ENCODE data around the gene OR2J2.
"Not testable (repeated sequence)": the region's sequence is repeated elsewhere in the genome, so short reads cannot be mapped to it uniquely, and the experiment has no call there.

OR2J2 gene

DNA sequence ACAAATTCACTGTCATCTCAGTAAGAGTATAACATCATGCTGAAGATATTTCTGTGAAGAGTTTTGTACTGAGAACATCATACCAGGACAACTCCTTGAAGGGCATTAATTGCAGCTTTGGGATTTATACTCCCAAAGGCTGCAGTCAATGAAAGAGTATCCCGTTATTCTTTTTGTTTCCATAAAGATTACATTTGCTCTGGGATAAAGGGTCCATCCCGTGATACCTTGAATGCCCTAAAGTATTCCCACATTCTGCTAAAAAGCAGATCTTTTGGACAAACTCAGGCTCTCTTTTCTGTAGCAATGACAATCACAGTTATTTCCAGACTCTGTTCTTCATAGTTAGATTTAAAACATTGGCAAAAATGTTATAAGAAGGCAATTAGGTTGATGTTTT lies at the start of gene OR2J2:
OR2J2 (plus strand) TSS at position 301 of the 400 bp plus-strand sequence. CDS start 2,729 bp downstream, outside the sequence.
- DNase-seq = not testable (repeated sequence)

DNA sequence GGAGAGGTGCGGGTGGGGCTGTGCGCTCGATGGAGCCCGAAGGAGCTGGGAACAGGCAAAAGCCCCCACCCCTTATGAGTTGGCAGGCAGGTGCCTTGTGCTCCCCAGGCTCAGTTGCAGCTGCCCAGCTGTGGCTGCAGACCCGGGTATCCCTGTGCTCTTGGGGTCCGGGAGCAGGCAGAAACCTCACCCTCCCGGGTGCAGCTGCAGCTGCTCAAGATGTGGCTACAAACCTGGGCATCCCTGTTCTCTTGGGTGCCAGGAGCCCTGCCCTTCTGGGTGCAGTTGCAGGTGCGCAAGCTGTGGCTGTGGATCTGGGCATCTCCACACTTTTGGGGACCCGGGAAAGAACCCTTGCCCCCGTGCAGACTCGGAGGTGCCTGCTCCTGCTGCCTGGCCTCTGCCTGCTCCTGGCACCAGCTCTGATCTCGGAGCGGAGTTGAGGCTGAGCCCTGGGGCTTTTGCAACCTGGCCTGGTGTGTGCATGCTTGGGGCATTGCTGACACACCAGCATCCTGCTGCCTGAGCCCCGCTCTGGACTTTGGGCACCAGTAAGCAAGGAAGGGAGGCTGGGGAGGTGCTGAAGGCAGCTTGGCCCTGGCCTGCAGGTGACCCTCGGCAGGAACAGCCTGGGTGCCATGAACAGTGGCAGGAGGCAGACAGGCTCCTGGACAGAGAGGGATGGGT lies 41.2 kb upstream of the OR2J2 start:
- no peak for DNase-seq

DNA sequence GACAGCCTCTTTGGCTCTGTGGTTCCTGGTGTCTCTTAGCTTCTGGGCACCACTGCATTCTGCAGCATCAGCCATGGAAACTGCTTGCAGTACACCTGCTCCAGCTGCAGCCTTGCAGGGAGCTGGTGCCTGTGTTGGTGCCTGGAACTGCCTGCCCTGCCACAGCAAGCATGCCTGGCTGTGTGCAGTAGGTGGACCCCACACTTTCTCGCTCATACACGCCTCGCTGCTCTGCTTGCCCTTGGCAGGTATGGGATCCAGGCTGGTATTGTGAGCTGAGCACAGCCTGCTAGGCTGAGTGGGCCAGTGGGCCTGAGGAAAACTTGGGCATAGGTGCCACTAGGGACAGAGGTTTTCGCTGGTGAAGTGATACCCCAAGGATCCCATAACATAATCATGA lies 40.1 kb upstream of the OR2J2 start:
- DNase-seq = no peak

DNA sequence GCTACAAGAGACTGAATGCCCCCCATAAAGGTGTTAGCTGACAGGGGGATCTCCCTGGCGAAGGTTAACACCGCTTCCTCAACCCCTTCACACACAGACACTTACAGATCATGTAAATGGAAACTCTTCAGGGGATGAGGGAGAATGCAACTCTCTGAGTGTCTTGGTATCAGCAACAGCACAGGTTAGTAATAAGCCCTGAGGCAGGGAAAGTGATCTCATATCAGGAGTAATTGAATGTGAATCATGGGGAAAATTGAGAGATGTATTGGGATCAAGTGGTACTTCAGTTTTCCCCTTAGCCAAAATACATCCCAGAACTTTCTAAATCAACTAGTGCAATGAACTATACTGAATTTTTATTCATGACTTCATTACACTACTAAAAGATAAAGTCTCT lies 39.0 kb upstream of the OR2J2 start:
- DNase-seq = no peak

DNA sequence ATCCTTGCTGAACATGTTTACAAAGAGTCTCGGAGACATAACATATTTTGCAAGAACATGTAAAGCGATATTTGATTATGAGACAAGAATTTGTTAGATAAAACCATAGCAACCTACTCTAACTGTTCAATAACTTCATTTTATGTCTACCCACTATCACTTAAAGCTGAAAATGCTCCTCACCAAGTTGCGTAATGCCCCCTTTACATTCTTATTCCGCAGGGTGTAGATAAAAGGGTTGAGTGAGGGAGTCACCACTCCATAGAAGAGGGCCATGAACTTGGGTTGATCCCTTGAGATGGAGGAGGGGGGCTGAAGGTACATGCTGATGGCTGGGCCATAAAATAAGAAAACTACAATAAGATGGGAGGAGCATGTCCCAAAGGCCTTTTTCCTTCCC lies 33.0 kb upstream of the OR2J2 start:
- no peak for DNase-seq

DNA sequence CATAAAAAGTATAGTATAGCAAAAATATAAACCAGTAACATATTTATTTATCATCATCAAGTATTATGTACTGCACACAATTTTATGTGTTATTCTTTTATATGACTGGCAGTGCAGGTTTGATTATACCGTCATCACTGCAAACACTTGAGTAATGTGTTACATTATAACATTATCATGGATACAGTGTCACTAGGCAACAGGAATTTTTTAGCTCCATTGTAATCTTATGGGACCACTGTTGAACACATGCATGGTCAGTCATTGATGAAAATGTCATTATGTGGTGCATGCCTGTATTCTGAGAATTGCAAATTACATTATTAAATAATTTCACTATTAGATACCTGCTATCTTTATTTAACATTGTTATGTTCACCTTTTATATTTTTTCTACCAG lies 29.1 kb upstream of the OR2J2 start:
- DNase-seq = no peak

DNA sequence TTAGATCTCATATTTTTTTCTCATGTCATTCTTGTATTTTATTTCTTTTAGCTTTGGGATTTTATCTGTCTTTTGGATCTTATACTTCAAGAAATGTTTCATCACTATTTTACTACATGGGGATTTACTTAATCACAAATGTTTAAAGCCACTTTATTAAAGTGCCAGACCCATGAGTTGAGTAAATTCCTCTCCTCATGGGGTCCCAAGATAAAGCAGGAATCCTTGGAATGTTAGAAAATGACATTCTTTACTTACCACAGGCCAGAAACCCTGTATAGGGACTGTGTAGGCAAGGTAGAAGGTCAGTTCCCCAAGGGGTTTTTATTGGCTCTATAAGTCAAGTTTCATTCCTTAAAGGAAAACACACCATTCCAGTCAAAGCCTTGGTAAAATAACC lies 28.4 kb upstream of the OR2J2 start:
- DNase-seq = no peak

DNA sequence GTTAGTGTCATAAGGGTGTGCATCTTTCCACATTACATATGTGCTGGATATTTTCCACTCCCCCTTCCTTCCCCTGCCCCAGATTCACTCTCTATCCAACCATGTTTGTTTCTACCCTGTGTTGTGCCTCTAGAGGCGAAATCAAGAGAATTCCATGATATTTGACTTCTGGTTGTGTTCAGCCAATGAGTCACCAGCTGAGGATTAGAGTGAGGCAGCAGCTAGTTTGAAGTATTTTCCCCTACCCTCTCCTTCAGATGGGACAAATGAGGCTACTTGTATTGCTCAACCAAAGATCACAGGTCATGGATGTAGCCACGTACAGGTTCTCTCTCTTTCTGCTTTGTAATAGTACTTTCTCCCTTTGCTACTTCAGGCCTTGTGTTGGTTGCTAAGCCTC lies 24.5 kb upstream of the OR2J2 start:
- no peak for DNase-seq

DNA sequence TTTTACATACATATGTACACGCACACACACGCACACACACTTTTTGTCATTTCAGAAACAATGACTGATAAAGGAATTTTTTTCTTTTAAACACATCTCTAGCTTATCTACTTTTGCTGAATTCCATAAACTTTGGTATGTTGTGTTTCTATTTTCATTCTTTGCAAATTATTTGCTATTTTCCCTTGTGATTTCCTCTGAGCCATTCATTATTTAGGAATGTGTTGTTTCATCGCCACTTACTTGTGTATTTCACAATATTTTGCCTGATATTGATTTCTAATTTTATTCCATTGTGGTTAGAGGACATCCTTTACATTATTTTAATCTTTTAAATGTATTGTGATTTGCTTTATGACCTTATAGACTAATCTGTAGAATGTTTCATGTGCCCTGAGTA lies 23.6 kb upstream of the OR2J2 start:
- no peak for DNase-seq

DNA sequence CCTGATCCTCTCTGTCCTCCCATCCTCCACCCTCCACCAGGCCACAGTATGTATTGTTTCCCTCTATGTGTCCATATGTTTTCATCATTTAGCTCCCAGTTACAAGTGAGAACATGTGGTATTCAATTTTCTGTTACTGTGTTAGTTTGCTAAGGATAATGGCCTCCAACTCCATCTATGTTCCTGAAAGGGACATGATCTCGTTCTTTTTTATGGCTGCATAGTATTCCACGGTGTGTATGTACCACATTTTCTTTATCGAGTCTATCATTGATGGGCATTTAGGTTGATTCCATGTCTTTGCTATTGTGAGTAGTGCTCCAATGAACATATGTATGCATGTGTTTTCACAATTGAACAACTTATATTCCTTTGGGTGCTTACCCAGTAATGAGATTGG lies 21.3 kb upstream of the OR2J2 start:
- not testable (repeated sequence) for DNase-seq

DNA sequence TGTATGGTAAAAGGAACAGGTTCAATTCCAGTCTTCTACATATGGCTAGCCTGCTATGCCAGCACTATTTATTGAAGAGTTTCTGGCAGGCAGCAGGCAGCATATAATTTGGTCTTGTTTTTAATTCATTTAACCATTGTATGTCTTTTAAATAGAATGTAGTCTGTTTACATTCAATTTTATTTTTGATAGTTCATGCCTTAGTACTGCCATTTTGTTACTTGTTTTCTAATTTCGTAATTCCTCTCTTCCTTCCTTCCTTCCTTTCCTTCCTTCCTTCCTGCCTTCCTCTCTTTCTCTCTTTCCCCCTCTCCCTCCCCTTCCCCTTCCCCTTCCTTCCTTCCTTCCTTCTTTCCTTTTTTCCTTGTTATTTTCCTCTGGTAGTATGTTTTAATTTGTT lies 17.6 kb upstream of the OR2J2 start:
- DNase-seq = no peak

DNA sequence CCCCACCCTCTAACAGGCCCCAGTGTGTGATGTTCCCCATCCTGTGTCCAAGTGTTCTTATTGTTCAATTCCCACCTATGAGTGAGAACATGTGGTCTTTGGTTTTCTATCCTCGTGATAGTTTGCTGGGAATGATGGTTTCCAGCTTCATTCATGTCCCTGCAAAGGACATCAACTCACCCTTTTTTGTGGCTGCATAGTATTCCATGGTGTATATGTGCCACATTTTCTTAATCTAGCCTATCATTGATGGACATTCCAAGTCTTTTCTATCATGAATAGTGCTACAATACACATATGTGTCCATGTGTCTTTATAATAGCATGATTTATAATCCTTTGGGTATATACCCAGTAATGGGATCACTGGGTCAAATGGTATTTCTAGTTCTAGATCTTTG lies 15.5 kb upstream of the OR2J2 start:
- not testable (repeated sequence) for DNase-seq

DNA sequence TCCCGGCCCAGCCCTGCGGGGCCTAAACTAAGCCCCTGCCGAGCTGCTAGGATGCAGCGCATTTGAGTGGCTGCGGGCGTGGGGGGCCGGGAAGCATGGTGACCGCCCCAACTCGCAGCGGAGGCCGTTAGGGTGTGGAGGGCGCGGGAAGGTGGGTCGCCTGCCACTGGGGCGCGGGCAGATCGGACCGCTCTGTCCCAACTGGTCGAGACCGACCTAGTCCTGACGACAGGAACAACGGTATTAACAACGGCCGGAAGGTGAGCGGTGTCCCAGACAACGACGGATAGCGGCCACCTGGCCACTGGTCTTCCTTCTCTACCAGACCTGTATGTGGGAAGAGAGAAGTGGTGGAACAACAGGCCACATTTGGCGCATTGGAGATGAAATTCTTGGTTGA lies 10.8 kb upstream of the OR2J2 start:
- DNase-seq = not testable (repeated sequence)

DNA sequence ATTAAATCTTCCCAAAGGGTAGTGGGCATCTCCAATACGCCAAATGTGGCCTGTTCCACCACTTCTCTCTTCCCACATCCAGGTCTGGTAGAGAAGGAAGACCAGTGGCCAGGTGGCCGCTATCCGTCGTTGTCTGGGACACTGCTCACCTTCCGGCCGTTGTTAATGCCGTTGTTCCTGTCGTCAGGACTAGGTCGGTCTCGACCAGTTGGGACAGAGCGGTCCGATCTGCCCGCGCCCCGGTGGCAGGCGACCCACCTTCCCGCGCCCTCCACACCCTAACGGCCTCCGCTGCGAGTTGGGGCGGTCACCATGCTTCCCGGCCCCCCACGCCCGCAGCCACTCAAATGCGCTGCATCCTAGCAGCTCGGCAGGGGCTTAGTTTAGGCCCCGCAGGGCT lies 5.1 kb upstream of the OR2J2 start:
- not testable (repeated sequence) for DNase-seq

DNA sequence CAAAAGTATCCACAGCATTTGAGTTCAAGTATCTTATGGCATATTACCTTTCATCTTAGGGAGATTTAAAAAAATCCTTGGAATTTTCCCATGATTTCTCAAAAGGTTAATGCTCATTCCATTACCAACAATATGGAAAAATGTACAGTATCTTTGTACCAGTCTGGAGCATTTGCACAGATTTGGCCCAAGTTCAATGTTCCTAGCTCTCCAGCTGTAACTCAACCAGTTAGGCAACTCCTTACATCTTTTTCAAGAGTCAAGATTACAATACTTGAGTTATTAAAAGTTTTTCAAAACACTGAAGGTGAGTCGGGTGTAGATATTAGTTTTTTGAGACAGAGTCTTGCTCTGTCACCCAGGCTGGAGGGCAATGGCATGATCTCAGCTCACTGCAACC lies 1.0 kb downstream of the OR2J2 start:
- DNase-seq = no peak

DNA sequence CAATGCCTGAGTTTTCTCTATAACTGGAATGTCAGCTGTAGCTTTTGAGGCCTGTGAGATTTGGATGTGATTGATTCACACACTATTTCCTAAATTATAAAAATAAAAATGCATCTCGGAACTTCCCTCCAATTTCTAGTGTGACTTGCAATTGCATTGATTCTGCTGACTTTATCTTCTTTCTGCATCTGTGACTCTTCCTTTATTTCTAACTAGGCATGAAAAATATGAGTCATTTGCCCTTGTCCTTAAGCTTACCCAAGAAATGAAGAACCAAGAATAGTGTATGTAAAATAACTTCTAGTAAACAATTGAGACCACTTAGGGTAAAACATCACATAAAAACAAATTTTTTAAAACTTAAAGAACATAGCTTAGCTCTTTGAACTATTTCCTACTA lies 12.9 kb downstream of the OR2J2 start:
- no peak for DNase-seq

DNA sequence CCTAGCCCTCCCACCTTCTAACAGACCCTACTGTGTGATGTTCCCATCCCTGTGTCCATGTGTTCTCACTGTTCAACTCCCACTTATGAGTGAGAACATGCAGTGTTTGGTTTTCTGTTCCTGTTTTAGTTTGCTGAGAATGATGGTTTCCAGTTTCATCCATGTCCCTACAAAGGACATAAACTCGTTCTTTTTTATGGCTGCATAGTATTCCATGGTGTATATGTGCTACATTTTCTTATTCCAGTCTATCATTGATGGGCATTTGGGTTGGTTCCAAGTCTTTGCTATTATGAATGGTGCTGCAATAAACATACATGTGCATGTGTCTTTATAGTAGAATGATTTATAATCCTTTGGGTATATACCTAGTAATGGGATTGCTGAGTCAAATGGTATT lies 18.0 kb downstream of the OR2J2 start:
- DNase-seq = not testable (repeated sequence)

DNA sequence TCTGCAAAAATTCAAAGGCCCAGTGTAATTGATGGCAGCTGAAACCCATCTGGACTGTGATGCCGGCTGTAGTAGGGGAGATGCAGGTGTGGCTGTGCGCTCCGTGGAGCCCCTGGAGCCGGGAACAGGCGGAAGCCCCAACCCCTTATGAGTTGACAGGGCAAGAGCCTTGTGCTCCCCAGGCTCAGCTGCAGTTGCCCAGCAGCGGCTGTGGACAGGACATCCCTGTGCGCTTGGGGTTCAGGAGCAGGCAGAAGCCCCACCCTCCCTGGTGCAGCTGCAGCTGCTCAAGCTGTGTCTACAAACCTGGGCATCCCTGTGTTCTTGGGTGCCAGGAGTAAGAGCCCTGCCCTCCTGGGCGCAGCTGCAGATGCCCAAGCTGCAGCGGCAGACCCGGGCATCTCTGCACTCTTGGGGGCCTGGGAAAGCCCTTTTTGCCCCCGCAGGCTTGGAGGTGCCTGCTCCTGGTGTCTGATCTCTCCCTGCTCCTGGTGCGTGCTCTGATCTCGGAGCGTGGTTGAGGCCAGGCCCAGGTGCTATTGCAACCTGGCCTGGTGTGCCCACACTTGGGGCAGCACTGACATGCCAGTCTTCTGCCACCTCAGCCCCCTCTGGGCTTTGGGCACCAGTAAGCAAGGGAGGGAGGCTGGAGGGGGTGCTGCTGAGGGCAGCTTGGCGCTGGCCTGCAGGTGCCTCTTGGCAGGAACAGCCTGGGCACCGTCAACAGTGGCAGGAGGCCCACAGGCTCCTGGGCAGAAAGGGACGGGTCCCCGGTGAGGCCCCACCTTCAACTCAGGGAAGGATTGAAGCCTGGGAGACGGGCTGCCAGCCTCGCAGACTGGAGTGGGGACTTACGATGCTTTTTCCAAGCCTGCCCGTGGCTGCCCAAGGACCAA lies 30.3 kb downstream of the OR2J2 start:
- no peak for DNase-seq

DNA sequence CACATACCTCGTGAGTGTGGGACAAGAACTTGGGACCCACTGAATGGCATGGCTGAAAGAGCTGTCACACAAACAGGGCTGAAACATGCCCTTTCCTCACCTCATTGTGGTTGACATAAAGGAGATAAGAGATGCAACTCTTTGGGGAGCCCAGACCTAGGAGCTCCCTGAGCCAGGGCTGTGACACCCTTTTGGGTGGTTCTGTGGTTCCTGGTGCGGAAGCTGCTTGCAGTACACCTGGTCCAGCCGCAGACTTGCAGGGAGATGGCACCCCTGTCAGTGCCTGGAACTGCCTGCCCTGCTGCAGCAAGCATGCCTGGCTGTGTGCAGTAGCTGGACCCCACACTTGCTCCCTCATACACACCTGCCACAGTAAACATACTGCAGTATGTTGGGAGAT lies 31.3 kb downstream of the OR2J2 start:
- no peak for DNase-seq

DNA sequence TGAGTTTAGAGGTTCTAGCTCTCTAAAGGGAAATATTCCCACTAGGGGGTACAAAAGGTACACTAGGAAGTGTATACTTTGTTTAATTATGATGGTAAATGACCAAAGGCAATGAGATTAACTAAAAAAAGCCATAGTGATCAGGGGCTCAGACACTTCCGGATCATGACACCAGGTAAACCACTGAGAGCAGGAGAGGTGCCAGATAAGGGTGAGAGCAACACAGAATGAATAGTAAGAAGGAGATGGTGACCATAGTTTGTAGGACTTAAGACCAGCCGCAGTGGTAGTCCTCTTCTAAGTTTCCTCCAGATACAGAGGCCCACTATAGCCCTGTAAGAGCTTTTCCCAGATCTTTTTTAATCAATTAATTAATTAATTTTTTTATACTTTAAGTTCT lies 40.8 kb downstream of the OR2J2 start:
- DNase-seq = no peak

DNA sequence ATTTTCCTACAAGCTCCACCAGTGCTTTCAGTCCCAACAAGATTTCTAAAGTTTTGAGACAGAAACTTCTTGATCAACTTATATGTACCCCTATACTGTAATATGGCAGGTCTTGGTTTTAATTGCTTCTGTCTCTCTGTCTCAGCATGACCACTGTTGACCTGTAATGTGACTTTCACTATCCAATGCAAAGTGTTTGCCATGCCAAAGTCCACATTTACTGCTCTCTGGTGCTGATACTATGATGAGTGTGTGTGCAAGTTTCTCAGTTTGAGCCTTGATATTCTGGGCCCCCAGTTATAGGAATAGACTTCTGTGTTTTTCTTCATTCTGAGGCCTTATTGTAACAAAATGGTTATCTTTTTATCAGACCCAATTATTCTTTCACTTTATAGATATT lies 45.8 kb downstream of the OR2J2 start:
- DNase-seq = no peak

DNA sequence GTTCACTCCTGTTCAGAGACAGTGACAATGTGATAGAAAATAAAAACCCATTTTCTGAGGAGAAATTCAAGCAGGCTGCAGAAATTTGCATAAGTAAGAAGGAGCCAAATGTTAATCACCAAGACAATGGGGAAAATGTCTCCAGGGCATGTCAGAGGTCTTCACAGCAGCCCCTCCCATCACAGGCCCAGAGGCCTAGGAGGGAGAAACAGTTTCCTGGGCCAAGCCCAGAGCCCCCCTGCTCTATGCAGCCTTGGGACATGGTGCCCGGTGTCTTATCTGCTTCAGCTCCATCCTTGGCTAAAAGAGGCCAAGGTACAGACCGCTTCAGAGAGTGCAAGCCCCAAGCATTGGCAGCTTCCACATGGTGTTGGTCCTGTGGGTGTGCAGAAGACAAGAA lies 46.5 kb downstream of the OR2J2 start:
- DNase-seq = not testable (repeated sequence)

DNA sequence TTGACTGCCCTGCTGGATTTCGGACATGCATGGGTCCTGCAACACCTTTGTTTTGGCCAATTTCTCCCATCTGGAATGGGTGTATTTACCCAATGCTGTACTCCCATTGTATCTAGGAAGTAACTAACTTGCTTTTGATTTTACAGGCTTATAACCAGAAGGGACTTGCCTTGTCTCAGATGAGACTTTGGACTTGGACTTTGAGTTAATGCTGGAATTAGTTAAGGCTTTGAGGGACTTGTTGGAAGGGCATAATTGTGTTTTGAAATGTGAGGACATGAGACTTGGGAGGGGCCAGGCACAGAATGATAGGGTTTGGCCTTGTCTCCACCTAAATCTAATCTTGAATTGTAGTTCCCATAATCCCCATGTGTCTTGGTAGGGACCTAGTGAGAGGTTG lies 47.3 kb downstream of the OR2J2 start:
- not testable (repeated sequence) for DNase-seq

Data from stimulated activated naive CD4-positive, alpha-beta T cell (primary cell).